ENCODE data around the gene EPB41L1. TPM values are rescaled to one million over a fixed set of nuclear protein-coding genes. Genes with fewer than 3 reads are reported as not detected.

EPB41L1 gene
- total RNA-seq, 1 experiment from 2014 or later: 134 TPM

DNA sequence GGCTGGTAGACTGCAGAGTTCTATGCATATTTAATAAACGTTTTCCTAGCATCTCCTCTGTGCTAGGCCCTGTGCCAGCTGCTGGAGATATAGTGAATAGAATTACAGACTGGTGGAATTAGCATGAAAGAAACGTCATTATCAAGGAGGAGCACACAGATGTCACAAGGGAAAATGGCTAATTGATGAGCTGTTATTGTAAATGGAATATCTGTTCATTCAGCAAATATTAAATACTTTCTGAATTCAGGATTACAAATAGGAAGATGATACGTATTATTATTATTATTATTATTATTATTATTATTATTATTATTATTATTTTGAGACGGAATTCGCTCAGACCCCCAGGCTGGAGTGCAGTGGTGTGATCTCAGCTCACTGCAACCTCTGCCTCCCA, 82.9 kb downstream of the EPB41L1 start:
- Histone ChIP-seq H4K20me1 (ENCODE audit: insufficient read depth) (peaks cover 10% of the 10 kb centered on the region), H3K27ac (no peak overlapping the region), H2AFZ (no peak overlapping the region), H3K9me2 (ENCODE audit: insufficient read depth) (no peaks in the 10 kb centered on the region), H3F3A (ENCODE audit: insufficient read depth, low read depth) (0 out of 2 replicates have a peak, but pooled peaks cover 4% of the 10 kb centered on the region), H3K4me2 (peak overlapping the region; percentile 96), H3K4me3 (peak overlapping the region; percentile 96), H3K9me3 (ENCODE audit: insufficient read depth, low read depth) (no peaks in the 10 kb centered on the region), H3K79me2 (ENCODE audit: low read depth) (peaks cover 50% of the 10 kb centered on the region), H3K27me3 (ENCODE audit: insufficient read depth, low read depth) (no peaks in the 10 kb centered on the region), H3K36me3 (ENCODE audit: low read depth) (no peaks in the 10 kb centered on the region), H3K4me1 (replicated peaks; ENCODE audit: insufficient read depth) (peaks cover 16% of the 10 kb centered on the region)
- BruUV-seq (replicated peaks): no TSS peak
- CTCF ChIA-PET: no interaction called here
- intact Hi-C loops (cut with micrococcal nuclease; ENCODE audit: unreplicated experiment): no loop called here
- POLR2A ChIA-PET (ENCODE audit: unreplicated experiment): interaction anchor here (0.7 kb wide), 1 partner anchor 30 kb away, joined by 3 read pairs; no protein-coding TSS in a partner anchor
- DNase-seq: no peak
- TF ChIP-seq, protein P1, sequence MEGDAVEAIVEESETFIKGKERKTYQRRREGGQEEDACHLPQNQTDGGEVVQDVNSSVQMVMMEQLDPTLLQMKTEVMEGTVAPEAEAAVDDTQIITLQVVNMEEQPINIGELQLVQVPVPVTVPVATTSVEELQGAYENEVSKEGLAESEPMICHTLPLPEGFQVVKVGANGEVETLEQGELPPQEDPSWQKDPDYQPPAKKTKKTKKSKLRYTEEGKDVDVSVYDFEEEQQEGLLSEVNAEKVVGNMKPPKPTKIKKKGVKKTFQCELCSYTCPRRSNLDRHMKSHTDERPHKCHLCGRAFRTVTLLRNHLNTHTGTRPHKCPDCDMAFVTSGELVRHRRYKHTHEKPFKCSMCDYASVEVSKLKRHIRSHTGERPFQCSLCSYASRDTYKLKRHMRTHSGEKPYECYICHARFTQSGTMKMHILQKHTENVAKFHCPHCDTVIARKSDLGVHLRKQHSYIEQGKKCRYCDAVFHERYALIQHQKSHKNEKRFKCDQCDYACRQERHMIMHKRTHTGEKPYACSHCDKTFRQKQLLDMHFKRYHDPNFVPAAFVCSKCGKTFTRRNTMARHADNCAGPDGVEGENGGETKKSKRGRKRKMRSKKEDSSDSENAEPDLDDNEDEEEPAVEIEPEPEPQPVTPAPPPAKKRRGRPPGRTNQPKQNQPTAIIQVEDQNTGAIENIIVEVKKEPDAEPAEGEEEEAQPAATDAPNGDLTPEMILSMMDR (conservative IDR thresholded peaks at IDR 0.05): no peak
- TF ChIP-seq EZH2 (IDR thresholded peaks at IDR 0.05; ENCODE audit: low read depth): no peak

DNA sequence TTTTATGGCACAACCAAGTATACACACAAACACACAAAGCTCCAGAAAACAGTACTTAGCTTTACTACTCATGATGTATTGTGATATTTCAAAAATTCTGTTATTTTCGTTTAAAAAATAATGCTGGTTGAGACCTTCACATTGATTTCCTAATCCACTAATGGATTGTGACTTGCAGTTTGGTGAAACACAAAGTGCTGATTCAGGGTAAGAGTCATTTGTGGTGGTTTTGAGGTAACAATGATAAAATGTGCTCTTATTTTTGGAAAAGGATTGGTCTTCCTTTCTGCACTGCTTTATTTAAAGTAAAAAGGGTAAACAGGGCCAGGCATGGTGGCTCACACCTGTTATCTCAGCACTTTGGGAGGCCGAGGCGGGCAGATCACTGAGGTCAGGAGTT, 83.6 kb downstream of the EPB41L1 start:
- 0 out of 2 replicates have a peak, but pooled peaks cover 4% of the 10 kb centered on the region for H3F3A ChIP-seq (ENCODE audit: insufficient read depth, low read depth)
- ChIA-PET CTCF (no interaction called here), POLR2A (ENCODE audit: unreplicated experiment) (no interaction called here)
- H4K20me1 ChIP-seq (ENCODE audit: insufficient read depth): peaks cover 11% of the 10 kb centered on the region
- H3K4me2 ChIP-seq: peak overlapping the region; percentile 4
- H3K4me1 ChIP-seq (replicated peaks; ENCODE audit: insufficient read depth): peaks cover 16% of the 10 kb centered on the region
- TF ChIP-seq EZH2 (IDR thresholded peaks at IDR 0.05; ENCODE audit: low read depth): no peak
- TF ChIP-seq, protein P1 (conservative IDR thresholded peaks at IDR 0.05): no peak
- H3K27me3 ChIP-seq (ENCODE audit: insufficient read depth, low read depth): no peaks in the 10 kb centered on the region
- no TSS peak for BruUV-seq (replicated peaks)
- H3K9me2 ChIP-seq (ENCODE audit: insufficient read depth): no peaks in the 10 kb centered on the region
- DNase-seq: no peak
- H3K79me2 ChIP-seq (ENCODE audit: low read depth): peaks cover 50% of the 10 kb centered on the region
- 0 out of 2 replicates have a peak, but pooled peaks cover 1% of the 10 kb centered on the region for H3K36me3 ChIP-seq (ENCODE audit: low read depth)
- no peak overlapping the region; the same call in 1 of the 2 replicates for H3K4me3 ChIP-seq
- no peak overlapping the region for H2AFZ ChIP-seq
- no peak overlapping the region for H3K27ac ChIP-seq
- intact Hi-C loops (cut with micrococcal nuclease; ENCODE audit: unreplicated experiment): no loop called here
- H3K9me3 ChIP-seq (ENCODE audit: insufficient read depth, low read depth): no peaks in the 10 kb centered on the region

DNA sequence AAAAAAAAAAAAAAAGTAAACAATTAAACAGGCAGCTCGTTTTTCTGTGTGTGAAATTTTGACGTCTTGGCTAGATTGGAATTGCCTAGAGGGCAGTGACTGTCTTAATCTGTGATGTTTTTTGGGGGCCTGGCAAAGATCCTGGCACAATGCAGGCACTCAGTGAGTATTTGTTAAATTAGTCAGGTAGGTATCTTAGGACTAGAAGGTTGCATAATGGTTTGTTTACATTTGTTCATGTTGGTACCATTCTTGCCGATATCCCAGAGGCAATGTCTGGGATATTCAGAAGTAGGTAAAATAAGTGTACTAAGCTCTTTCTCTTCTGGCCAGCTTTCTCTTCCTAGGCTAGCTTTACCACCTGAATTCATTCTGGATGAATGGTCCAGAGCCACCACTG, 84.2 kb downstream of the EPB41L1 start:
- BruUV-seq (replicated peaks): no TSS peak
- 0 out of 2 replicates have a peak, but pooled peaks cover 4% of the 10 kb centered on the region for H3F3A ChIP-seq (ENCODE audit: insufficient read depth, low read depth)
- H3K9me2 ChIP-seq (ENCODE audit: insufficient read depth): no peaks in the 10 kb centered on the region
- H3K79me2 ChIP-seq (ENCODE audit: low read depth): peaks cover 50% of the 10 kb centered on the region
- H3K9me3 ChIP-seq (ENCODE audit: insufficient read depth, low read depth): no peaks in the 10 kb centered on the region
- POLR2A ChIA-PET (ENCODE audit: unreplicated experiment): no interaction called here
- H4K20me1 ChIP-seq (ENCODE audit: insufficient read depth): peaks cover 15% of the 10 kb centered on the region
- intact Hi-C loops (cut with micrococcal nuclease; ENCODE audit: unreplicated experiment): no loop called here
- no peak overlapping the region for H2AFZ ChIP-seq
- peak overlapping the region; percentile 4 for H3K4me2 ChIP-seq
- 0 out of 2 replicates have a peak, but pooled peaks cover 4% of the 10 kb centered on the region for H3K36me3 ChIP-seq (ENCODE audit: low read depth)
- no peak overlapping the region for H3K27ac ChIP-seq
- H3K4me3 ChIP-seq: no peak overlapping the region
- H3K27me3 ChIP-seq (ENCODE audit: insufficient read depth, low read depth): no peaks in the 10 kb centered on the region
- TF ChIP-seq, protein P1 (conservative IDR thresholded peaks at IDR 0.05): no peak
- no peak for TF ChIP-seq EZH2 (IDR thresholded peaks at IDR 0.05; ENCODE audit: low read depth)
- CTCF ChIA-PET: interaction anchor here (0.8 kb wide), 1 partner anchor 37 kb away, joined by 3 read pairs; no protein-coding TSS in a partner anchor
- peak in 1 of 2 experiments; percentile 53 for DNase-seq
- peaks cover 16% of the 10 kb centered on the region for H3K4me1 ChIP-seq (replicated peaks; ENCODE audit: insufficient read depth)
